Adrenal gland (tissue), 5 donors: ENCODE results near the gene FBLN7.

Experiments used
- POLR2A ChIP-seq, 2 donors: fragments of 450-650 bp; IDR thresholded peaks; one replicate each; pipeline ENCODE4 v1.6.1; 2017; ENCODE audit warnings: antibody characterized with exemption in 2 of 2, mild to moderate bottlenecking in 2 of 2, moderate library complexity in 1 of 2
- TF ChIP-seq, protein P1 (sequence below), 6 experiments: fragments of 450-650 bp in 4 of 6; fragments of 200-600 bp in 2 of 6; sonication (generic) in 1 of 6; IDR thresholded peaks; 1 replicate in 5 of 6; 2 replicates in 1 of 6; pipeline versions ENCODE4 v1.5.1 to v1.8.0; 2016 to 2021; ENCODE audit warnings: antibody characterized with exemption in 6 of 6, mild to moderate bottlenecking in 2 of 6, moderate library complexity in 1 of 6
- donor health status: DM: no; HTN: no; CAD: no.

DNA sequence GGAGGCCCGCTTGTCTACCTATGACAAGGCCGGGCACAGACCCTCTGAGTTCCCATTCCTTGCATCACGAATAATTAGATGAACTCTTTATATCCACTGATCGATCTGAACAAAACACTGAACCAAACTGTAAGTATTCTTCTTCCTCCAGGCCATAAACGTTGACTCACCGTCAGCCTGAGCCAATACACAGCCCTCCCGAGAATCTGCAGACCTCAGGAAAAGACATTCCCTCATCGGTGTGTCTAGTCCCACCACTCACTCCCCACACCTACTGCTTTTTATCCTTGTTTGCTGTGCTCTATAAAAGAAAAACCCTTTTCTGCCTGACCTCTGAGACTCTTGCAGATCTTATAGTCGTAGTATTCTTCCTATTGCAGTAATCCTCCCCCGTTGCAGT, 42.1 kb upstream of the FBLN7 start:
- TF ChIP-seq, protein P1, sequence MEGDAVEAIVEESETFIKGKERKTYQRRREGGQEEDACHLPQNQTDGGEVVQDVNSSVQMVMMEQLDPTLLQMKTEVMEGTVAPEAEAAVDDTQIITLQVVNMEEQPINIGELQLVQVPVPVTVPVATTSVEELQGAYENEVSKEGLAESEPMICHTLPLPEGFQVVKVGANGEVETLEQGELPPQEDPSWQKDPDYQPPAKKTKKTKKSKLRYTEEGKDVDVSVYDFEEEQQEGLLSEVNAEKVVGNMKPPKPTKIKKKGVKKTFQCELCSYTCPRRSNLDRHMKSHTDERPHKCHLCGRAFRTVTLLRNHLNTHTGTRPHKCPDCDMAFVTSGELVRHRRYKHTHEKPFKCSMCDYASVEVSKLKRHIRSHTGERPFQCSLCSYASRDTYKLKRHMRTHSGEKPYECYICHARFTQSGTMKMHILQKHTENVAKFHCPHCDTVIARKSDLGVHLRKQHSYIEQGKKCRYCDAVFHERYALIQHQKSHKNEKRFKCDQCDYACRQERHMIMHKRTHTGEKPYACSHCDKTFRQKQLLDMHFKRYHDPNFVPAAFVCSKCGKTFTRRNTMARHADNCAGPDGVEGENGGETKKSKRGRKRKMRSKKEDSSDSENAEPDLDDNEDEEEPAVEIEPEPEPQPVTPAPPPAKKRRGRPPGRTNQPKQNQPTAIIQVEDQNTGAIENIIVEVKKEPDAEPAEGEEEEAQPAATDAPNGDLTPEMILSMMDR (IDR thresholded peaks at IDR 0.05), result no peak
- TF ChIP-seq POLR2A (IDR thresholded peaks at IDR 0.05), result no peak
